ENCODE results near the gene HNRNPA3. TPM values are rescaled to one million over a fixed set of nuclear protein-coding genes. Genes with fewer than 3 reads are reported as not detected.

Gene HNRNPA3
- total and polyA plus RNA-seq, 2 of the 13 experiments (the other 11 are each of a cell fraction or from before 2014, with no cell fraction given) = 73.3 to 97.7 TPM

GRCh38 chr2:177263451-177264208 is 51.0 kb downstream of the HNRNPA3 start (continued):
- TF ChIP-seq SNAPC2 (CRISPR knock-in tag; IDR thresholded peaks at IDR 0.05) = peak; percentile 95
- TF ChIP-seq ZNF136 (CRISPR knock-in tag; IDR thresholded peaks at IDR 0.05; ENCODE audit: low read depth) = peak; percentile 99
- peak; percentile 93 for TF ChIP-seq SPEN (CRISPR knock-in tag; IDR thresholded peaks at IDR 0.05; ENCODE audit: low read depth)
- TF ChIP-seq ADNP (CRISPR knock-in tag; IDR thresholded peaks at IDR 0.05) = no peak
- no peak for TF ChIP-seq NFIB (CRISPR knock-in tag; IDR thresholded peaks at IDR 0.05; ENCODE audit: borderline replicate concordance)
- peak; percentile 87; the same call in 1 of the 2 replicates for TF ChIP-seq ARID2 (CRISPR knock-in tag; IDR thresholded peaks at IDR 0.05; ENCODE audit: borderline replicate concordance)
- peak; percentile 82; the same call in 1 of the 2 replicates for TF ChIP-seq SNAI1 (CRISPR knock-in tag; IDR thresholded peaks at IDR 0.05; ENCODE audit: borderline replicate concordance)
- peak; percentile 86 for TF ChIP-seq ZNF230 (CRISPR knock-in tag; IDR thresholded peaks at IDR 0.05)
- peak; percentile 95 for TF ChIP-seq ARID5B (CRISPR knock-in tag; IDR thresholded peaks at IDR 0.05)
- TF ChIP-seq ZFY (CRISPR knock-in tag; IDR thresholded peaks at IDR 0.05) = peak; percentile 87
- peak; percentile 71; the same call in 1 of the 2 replicates for TF ChIP-seq CREBL2 (CRISPR knock-in tag; IDR thresholded peaks at IDR 0.05; ENCODE audit: borderline replicate concordance)
- peak; percentile 85 for TF ChIP-seq ZBTB34 (CRISPR knock-in tag; IDR thresholded peaks at IDR 0.05)
- TF ChIP-seq SP140L (CRISPR knock-in tag; IDR thresholded peaks at IDR 0.05; ENCODE audit: borderline replicate concordance) = peak; percentile 96
- peak; percentile 85; the same call in 1 of the 2 replicates for TF ChIP-seq POLR2AphosphoS2 (IDR thresholded peaks at IDR 0.05; ENCODE audit: low read depth, low read length)
- TF ChIP-seq ZNF281 (CRISPR knock-in tag; IDR thresholded peaks at IDR 0.05; ENCODE audit: borderline replicate concordance) = peak; percentile 87
- TF ChIP-seq ZNF280B (CRISPR knock-in tag; IDR thresholded peaks at IDR 0.05; ENCODE audit: borderline replicate concordance) = peak; percentile 96

Measured in HepG2 (cell line).